ENCODE data around the gene GABBR2. TPM values are rescaled to one million over a fixed set of nuclear protein-coding genes. Genes with fewer than 3 reads are reported as not detected.

The GABBR2 gene
- total RNA-seq, 1 experiment from 2014 or later, result 6.3 TPM

GRCh38 chr9:98241357-98242300 lies 467.1 kb downstream of the GABBR2 start:
- Histone ChIP-seq H3K4me1 (ENCODE audit: control insufficient read depth, insufficient read depth, low read length) (no peaks in the 10 kb centered on the region), H3K4me3 (ENCODE audit: low read depth in 2 of 2, low read length in 2 of 2) (no peak overlapping the region), H3K27me3 (ENCODE audit: control insufficient read depth, insufficient read depth, low read length) (no peaks in the 10 kb centered on the region), H3K9me3 (ENCODE audit: control insufficient read depth, insufficient read depth, low read depth, low read length) (no peaks in the 10 kb centered on the region), H3K27ac (ENCODE audit: low read length) (no peak overlapping the region), H3K36me3 (ENCODE audit: control insufficient read depth, insufficient read depth, low read length) (no peaks in the 10 kb centered on the region)
- in situ Hi-C loops (cut with HindIII; ENCODE audit: low pct_unique_long_range_greater_than_20kb, low sequenced_read_pairs), result no loop called here
- no TSS peak for BruUV-seq (replicated peaks)
- intact Hi-C loops (cut with micrococcal nuclease; ENCODE audit: unreplicated experiment), result no loop called here
- DNase-seq (ENCODE audit: low read depth, low spot score) (no peak), ATAC-seq (no peak)
- ChIA-PET POLR2A (no interaction called here), CTCF (no interaction called here)
- no peak for TF ChIP-seq REST (IDR thresholded peaks at IDR 0.05; ENCODE audit: insufficient read depth in 1 of 2, low read depth in 2 of 2, low read length in 1 of 2)
- TF ChIP-seq POLR2AphosphoS5 (IDR thresholded peaks at IDR 0.05; ENCODE audit: low read depth, low read length), result no peak
- no peak for TF ChIP-seq TCF7L2 (IDR thresholded peaks at IDR 0.05; ENCODE audit: low read depth, low read length)
- TF ChIP-seq SIN3A (IDR thresholded peaks at IDR 0.05; ENCODE audit: borderline replicate concordance, insufficient read depth, low read depth, low read length), result no peak
- no peak for TF ChIP-seq CTCF (IDR thresholded peaks at IDR 0.05)

GRCh38 chr9:98240475-98240874 lies 468.3 kb downstream of the GABBR2 start:
- POLR2A ChIA-PET, result no interaction called here
- Histone ChIP-seq H3K4me3 (ENCODE audit: low read depth in 2 of 2, low read length in 2 of 2) (no peak overlapping the region), H3K27me3 (ENCODE audit: control insufficient read depth, insufficient read depth, low read length) (no peaks in the 10 kb centered on the region), H3K4me1 (ENCODE audit: control insufficient read depth, insufficient read depth, low read length) (no peaks in the 10 kb centered on the region), H3K9me3 (ENCODE audit: control insufficient read depth, insufficient read depth, low read depth, low read length) (no peaks in the 10 kb centered on the region), H3K27ac (ENCODE audit: low read length) (no peak overlapping the region), H3K36me3 (ENCODE audit: control insufficient read depth, insufficient read depth, low read length) (no peaks in the 10 kb centered on the region)
- DNase-seq (ENCODE audit: low read depth, low spot score), result no peak
- no peak for ATAC-seq
- TF ChIP-seq TCF7L2 (IDR thresholded peaks at IDR 0.05; ENCODE audit: low read depth, low read length), result no peak
- TF ChIP-seq SIN3A (IDR thresholded peaks at IDR 0.05; ENCODE audit: borderline replicate concordance, insufficient read depth, low read depth, low read length), result no peak
- intact Hi-C loops (cut with micrococcal nuclease; ENCODE audit: unreplicated experiment) (no loop called here), in situ Hi-C loops (cut with HindIII; ENCODE audit: low pct_unique_long_range_greater_than_20kb, low sequenced_read_pairs) (no loop called here)
- CTCF ChIA-PET, result no interaction called here
- no TSS peak for BruUV-seq (replicated peaks)

Other genes with a start within 250 kb of the GABBR2 start
- 19.6 TPM for gene ANKS6, start 87.6 kb upstream of the GABBR2 start, total RNA-seq (2021; ENCODE audit: unreplicated experiment)
- 3.3 TPM for gene GALNT12, start 98.7 kb upstream of the GABBR2 start, total RNA-seq (2021; ENCODE audit: unreplicated experiment)
- 0.10 TPM for gene COL15A1, start 235.0 kb upstream of the GABBR2 start, total RNA-seq (2021; ENCODE audit: unreplicated experiment)